Pancreas (tissue), 10 donors: Measurements from ENCODE around the gene GRN. TPM values are rescaled to one million over a fixed set of nuclear protein-coding genes. Genes with fewer than 3 reads are reported as not detected.
"Not testable (repeated sequence)": the region's sequence is repeated elsewhere in the genome, so short reads cannot be mapped to it uniquely, and the experiment has no call there.

Experiments used
- ATAC-seq, 4 donors: fragments of 200-7000 bp; cut with Tn5 transposase; one replicate each; pipeline versions ENCODE4 v1.8.0 to v1.9.1; 2020; ENCODE audit warnings: mild to moderate bottlenecking in 4 of 4, moderate library complexity in 4 of 4
- DNase-seq, 6 donors: peaks; one replicate each; pipeline ENCODE4 v3.0.0-alpha.2; 2020
- FAIRE-seq: peaks from 2 replicates; lab custom pipeline; 2012; peaks lifted over from hg19 to GRCh38; lab: Jason Lieb, UNC
- H3K27ac ChIP-seq, 4 donors: fragments of 200-600 bp; sonication (generic); 1 replicate in 3 of 4; 2 replicates in 1 of 4; pipeline versions ENCODE4 v1.5.0 to v1.8.0; 2020
- H3K27me3 ChIP-seq, 4 donors: fragments of 200-600 bp; one replicate each; pipeline ENCODE4 v1.8.0; 2021
- H3K36me3 ChIP-seq, 3 donors: fragments of 200-600 bp; sonication (generic) in 1 of 3; one replicate each; pipeline versions ENCODE4 v1.5.0 to v1.8.0; 2020 to 2021
- H3K4me1 ChIP-seq, 3 donors: fragments of 200-600 bp; one replicate each; pipeline ENCODE4 v1.8.0; 2021
- H3K4me3 ChIP-seq, 4 donors: fragments of 200-600 bp; sonication (generic) in 2 of 4; one replicate each; pipeline versions ENCODE4 v1.5.0 to v1.8.0; 2020 to 2021
- H3K9me3 ChIP-seq, 4 donors: fragments of 200-600 bp; one replicate each; pipeline ENCODE4 v1.8.0; 2021
- WGBS, 2 donors: extraction: QIAGEN DNeasy Blood & Tissue Kit; methylation state at CpG; one replicate each; pipeline ENCODE4 v1.1.7; 2013; 5-methylcytosine and 5-hydroxymethylcytosine counted together
- intact Hi-C, 3 donors: fragments of 100-400 bp; cut with DNase I; formaldehyde crosslinking; loops; one replicate each; pipeline versions ENCODE4 v1.11.1 to v1.14.2; 2022
- polyA plus RNA-seq, 2 donors: library from polyadenylated mRNA; stranded (reverse); fragments of 200-250 nt; gene quantifications; one replicate each; pipeline ENCODE4 v1.2.3, GENCODE V29; 2013
- total RNA-seq, 6 donors: library from RNA; stranded (reverse); fragmentation: NEBNext Ultra II Directional in 4 of 6; extraction: Animal tissue kit (Norgen Biotek cat#: 25700) in 4 of 6; gene quantifications; one replicate each; pipeline versions ENCODE4 v1.2.1 to v1.2.4, GENCODE V29; 2021 to 2023
- TF ChIP-seq, protein P1 (sequence below), 4 donors: fragments of 200-600 bp; sonication (generic) in 3 of 4; IDR thresholded peaks; one replicate each; pipeline versions ENCODE4 v1.5.0 to v1.8.0; 2021; ENCODE audit warnings: antibody characterized with exemption in 4 of 4
- donor health status: healthy with polysubstance abuse.
- donor health status: DM: no; HTN: no; CAD: no; lungs with moderate emphysema.
- donor health status: DM: no; HTN: no; CAD: no.
- donor health status: control.
- donor health status: control.
- donor health status: Bipolar disorder and iron deficiency.
- donor health status: DM: yes; HTN: yes; CAD: no.
- donor health status: DM: no; HTN: no; CAD: no.
- donor health status: DM: no; HTN: no; CAD: no.
- donor health status: DM: yes; HTN: yes; CAD: no.

Gene GRN
- total and polyA plus RNA-seq, 8 donors = 48.0 to 229 (median 69.6) TPM

GRCh38 chr17:44361292-44362260 lies 16.5 kb downstream of the GRN start:
- Histone ChIP-seq H3K4me3 (no peak overlapping the region), H3K4me1 (no peaks in the 10 kb centered on the region), H3K27ac (no peak overlapping the region), H3K9me3 (no peaks in the 10 kb centered on the region), H3K36me3 (no peaks in the 10 kb centered on the region), H3K27me3 (no peaks in the 10 kb centered on the region)
- intact Hi-C loops = no loop called here
- ATAC-seq (no peak), FAIRE-seq (no peak), DNase-seq (peak in 1 of 6 donors; percentile 48)
- 60 to 61% methylated on average over 10 to 11 of the region's 11 CpGs for WGBS, 2 donors
- TF ChIP-seq, protein P1, sequence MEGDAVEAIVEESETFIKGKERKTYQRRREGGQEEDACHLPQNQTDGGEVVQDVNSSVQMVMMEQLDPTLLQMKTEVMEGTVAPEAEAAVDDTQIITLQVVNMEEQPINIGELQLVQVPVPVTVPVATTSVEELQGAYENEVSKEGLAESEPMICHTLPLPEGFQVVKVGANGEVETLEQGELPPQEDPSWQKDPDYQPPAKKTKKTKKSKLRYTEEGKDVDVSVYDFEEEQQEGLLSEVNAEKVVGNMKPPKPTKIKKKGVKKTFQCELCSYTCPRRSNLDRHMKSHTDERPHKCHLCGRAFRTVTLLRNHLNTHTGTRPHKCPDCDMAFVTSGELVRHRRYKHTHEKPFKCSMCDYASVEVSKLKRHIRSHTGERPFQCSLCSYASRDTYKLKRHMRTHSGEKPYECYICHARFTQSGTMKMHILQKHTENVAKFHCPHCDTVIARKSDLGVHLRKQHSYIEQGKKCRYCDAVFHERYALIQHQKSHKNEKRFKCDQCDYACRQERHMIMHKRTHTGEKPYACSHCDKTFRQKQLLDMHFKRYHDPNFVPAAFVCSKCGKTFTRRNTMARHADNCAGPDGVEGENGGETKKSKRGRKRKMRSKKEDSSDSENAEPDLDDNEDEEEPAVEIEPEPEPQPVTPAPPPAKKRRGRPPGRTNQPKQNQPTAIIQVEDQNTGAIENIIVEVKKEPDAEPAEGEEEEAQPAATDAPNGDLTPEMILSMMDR (IDR thresholded peaks at IDR 0.05) = no peak

- Histone ChIP-seq H3K27me3 (no peaks in the 10 kb centered on the region), H3K9me3 (no peaks in the 10 kb centered on the region), H3K27ac (no peak overlapping the region), H3K36me3 (no peaks in the 10 kb centered on the region), H3K4me3 (peak overlapping the region in 1 of 4 donors; percentile 67), H3K4me1 (no peaks in the 10 kb centered on the region)
- TF ChIP-seq, protein P1 (IDR thresholded peaks at IDR 0.05) = no peak
- no peak for FAIRE-seq
- WGBS, 2 donors = 34 to 35% methylated on average over 7 to 11 of the region's 11 CpGs
- peak in 1 of 6 donors; percentile 66 for DNase-seq
- no peak for ATAC-seq
- intact Hi-C loops = no loop called here
Observed at GRCh38 chr17:44362459-44362948, 17.4 kb downstream of the GRN start.

DNA sequence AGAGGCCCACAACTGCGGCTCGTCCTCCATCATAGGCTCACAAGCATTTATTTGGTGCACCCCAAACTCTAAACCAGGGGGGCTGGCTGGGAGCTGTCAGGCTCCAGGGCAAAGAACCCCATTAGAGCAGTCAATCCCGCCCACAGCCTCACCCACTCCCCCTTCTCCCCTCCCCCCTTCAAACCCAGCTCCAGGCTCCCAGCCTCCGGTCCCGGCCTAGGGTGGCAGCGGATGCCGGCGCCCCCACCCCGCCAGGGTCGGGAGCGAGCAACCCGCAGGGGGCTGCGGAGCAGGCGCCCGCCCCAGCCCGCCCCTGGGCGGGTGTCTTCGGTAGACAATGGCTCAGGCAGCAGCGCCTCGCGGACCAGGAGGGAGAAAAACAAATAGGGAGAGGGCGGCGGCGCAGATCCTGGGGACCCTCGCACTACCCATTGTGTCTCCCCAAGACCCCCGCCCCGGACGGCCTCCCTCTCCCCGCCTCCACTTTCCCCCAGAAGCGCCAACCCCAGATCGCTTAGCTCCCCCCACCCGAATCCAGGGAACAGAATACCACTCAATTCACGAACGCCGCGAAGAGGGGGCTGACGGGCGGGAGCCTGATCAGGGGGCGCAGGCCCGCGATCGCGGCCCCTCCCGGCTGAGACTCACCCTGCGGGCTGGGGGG lies 18.0 kb downstream of the GRN start:
- DNase-seq (peak in 2 of 6 donors; percentile 35 to 75), FAIRE-seq (no peak), ATAC-seq (peak; percentile 19 to 46 (median 42))
- H3K27me3 ChIP-seq = no peaks in the 10 kb centered on the region
- no peaks in the 10 kb centered on the region for H3K36me3 ChIP-seq
- no peak overlapping the region for H3K27ac ChIP-seq
- intact Hi-C loops = no loop called here
- WGBS, 2 donors = 2 to 3% methylated on average over 37 to 45 of the region's 45 CpGs
- TF ChIP-seq, protein P1 (IDR thresholded peaks at IDR 0.05) = no peak
- no peaks in the 10 kb centered on the region for H3K4me1 ChIP-seq
- H3K4me3 ChIP-seq = peak overlapping the region; percentile 31 to 67 (median 46)
- H3K9me3 ChIP-seq = no peaks in the 10 kb centered on the region

- Histone ChIP-seq H3K4me3 (peak within 1 kb of the TSS; percentile 31 to 67 (median 46)), H3K27ac (no peak within 1 kb of the TSS), H3K9me3 (no peaks in the 10 kb centered on the region), H3K36me3 (no peaks in the 10 kb centered on the region), H3K27me3 (no peaks in the 10 kb centered on the region), H3K4me1 (no peaks in the 10 kb centered on the region)
- intact Hi-C loops = no loop called here
- peak; percentile 86 to 94 (median 92) for ATAC-seq
- peak in 5 of 6 donors; percentile 32 to 90 (median 68) for DNase-seq
- FAIRE-seq = no peak
- TF ChIP-seq, protein P1 (IDR thresholded peaks at IDR 0.05) = peak; percentile 48 to 87 (median 64)
- 0 to 1% methylated on average over 24 to 63 of the region's 63 CpGs for WGBS, 2 donors
Observed at GRCh38 chr17:44363613-44364159, 18.6 kb downstream of the GRN start, which contains the start of gene FAM171A2. TSS of gene FAM171A2 (minus strand) at chr17:44363853. CDS start at chr17:44363714, 139 bp downstream.

- WGBS, 2 donors = 57 to 75% methylated on average over 5 of the region's 5 CpGs
- H3K4me1 ChIP-seq, intact Hi-C loops, H3K9me3 ChIP-seq, H3K4me3 ChIP-seq, H3K27me3 ChIP-seq, FAIRE-seq, DNase-seq, H3K27ac ChIP-seq, H3K36me3 ChIP-seq, ATAC-seq: not testable (repeated sequence)
Observed at GRCh38 chr17:44365051-44365450, 19.9 kb downstream of the GRN start.
